Measurements from ENCODE around the gene NAIF1.
"Not testable (repeated sequence)": the region's sequence is repeated elsewhere in the genome, so short reads cannot be mapped to it uniquely, and the experiment has no call there.

Gene NAIF1

GRCh38 chr9:128057724-128058409 lies 9.3 kb downstream of the NAIF1 start:
- DNase-seq, result no peak

GRCh38 chr9:128056887-128057723 lies 10.0 kb downstream of the NAIF1 start:
- no peak for DNase-seq

DNA sequence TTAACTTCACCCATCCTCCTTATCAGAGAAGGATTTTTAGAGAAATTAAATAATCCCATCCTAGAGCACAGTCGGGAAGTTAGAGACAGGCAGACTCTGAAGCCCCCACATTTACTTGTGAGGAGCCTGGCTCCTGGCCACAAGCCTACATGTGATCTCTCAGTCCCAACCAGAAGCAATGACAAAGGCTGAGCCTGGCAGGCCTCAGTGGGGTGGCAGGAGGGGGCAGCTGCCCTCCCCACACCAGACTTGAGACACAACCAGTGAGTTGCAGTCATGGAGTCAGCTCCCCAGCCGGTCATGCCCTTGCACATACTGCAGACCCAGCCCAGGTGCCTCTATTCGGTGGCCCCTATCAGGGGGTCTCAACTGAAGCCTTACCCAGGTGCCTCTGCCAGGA lies 11.0 kb downstream of the NAIF1 start:
- DNase-seq, result no peak

GRCh38 chr9:128055344-128056040 lies 11.6 kb downstream of the NAIF1 start:
- no peak for DNase-seq

DNA sequence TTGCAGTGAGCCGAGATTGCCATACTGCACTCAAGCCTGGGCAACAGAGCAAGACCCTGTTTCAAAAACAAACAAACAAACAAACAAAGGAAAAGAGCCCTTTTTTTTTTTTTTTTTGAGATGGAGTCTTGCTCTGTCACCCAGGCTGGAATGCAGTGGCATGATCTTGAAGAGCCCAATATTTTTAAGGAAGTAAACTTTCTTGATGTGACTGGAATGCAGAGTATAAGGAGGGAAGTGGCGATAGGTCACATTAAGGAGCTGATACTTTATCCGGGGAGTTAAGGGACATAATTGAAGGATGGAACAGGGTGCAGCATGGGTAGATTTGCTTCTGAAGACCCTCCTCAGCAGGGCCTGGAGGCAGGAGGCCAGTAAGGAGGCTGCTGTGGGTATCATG lies 13.0 kb downstream of the NAIF1 start:
- no peak for DNase-seq

GRCh38 chr9:128053560-128053959 lies 13.6 kb downstream of the NAIF1 start:
- DNase-seq, result no peak

- DNase-seq, result no peak
Observed at GRCh38 chr9:128051932-128052709, 15.0 kb downstream of the NAIF1 start.

DNA sequence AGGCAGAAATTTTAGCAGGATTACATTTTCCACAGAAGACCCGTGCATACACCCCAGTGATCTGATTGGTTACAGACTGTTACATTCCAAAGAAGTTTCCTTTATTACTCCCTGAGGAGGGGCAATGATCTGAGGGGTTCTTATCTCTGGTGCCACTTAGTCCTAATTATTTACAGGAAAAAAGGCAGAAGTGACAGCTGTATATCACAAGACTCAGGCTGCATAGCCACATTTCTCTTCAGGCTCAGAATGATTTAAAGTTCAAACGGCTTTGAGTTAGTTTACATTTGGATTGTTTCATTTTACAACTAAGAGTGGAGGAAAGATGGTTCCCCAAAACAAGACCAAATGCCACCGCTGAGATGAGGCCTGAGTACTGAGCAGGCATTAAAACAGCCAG lies 17.3 kb downstream of the NAIF1 start:
- no peak for DNase-seq

GRCh38 chr9:128048663-128049062 lies 18.5 kb downstream of the NAIF1 start:
- no peak for DNase-seq

- DNase-seq, result no peak
Observed at GRCh38 chr9:128047231-128047630, 19.9 kb downstream of the NAIF1 start.

DNA sequence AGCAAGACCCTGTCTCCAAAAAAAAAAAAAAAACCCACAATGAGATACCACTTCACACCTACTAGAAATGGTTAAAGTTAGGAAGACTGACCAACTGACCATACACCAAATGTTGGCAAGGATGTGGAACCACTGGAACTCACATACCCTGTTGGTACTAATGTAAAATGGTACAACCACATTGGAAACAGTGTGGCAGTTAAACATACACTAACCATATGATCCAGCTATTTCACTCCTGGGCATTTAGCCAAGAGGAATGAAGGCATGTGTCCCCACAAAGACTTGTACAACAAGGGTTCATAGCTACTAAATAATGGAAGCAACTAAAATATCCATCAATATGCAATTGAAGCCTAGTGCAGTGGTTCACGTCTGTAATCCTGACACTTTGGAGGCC lies 21.3 kb downstream of the NAIF1 start:
- DNase-seq, result no peak

DNA sequence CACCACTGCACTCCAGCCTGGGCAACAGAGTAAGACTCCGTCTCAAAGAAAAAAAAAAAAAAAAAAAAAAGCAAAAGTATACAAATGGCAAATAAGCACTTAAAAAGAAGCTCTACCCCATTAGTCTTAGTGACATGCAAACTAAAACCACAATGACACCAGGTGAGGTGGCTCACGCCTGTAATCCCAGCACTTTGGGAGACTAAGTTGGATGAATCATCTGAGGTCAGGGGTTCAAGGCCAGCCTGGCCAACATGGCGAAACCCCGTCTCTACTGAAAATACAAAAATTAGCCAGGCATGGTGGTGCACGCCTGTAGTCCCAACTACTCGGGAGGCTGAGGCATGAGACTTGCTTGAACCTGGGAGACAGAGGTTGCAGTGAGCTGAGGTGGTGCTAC lies 21.7 kb downstream of the NAIF1 start:
- DNase-seq, result not testable (repeated sequence)

DNA sequence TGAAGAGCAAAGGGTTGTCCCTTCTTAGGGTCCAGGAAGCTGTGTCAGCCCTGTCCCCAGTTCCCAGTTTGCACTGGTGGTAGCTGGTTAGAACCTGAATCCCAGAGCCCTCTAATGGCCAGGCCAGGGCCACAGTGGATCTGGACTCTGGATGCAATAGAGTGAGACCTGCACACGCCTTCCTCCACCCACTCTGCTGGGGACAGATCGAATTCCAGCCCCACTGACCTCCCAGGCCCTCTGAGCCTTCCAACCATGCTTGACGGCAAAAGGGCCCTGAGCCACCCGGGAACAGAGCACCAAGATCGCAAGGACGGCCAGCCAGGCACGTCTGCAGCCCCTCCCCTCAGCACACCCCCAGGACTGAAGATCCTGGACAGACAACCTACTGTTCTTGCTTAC lies 23.7 kb downstream of the NAIF1 start:
- no peak for DNase-seq

- DNase-seq, result no peak
Observed at GRCh38 chr9:128042043-128042442, 25.1 kb downstream of the NAIF1 start.

- DNase-seq, result not testable (repeated sequence)
Observed at GRCh38 chr9:128040783-128041182, 26.3 kb downstream of the NAIF1 start.

- not testable (repeated sequence) for DNase-seq
Observed at GRCh38 chr9:128036522-128036921, 30.6 kb downstream of the NAIF1 start.

GRCh38 chr9:128034821-128035652 lies 32.1 kb downstream of the NAIF1 start:
- DNase-seq, result peak; percentile 52

DNA sequence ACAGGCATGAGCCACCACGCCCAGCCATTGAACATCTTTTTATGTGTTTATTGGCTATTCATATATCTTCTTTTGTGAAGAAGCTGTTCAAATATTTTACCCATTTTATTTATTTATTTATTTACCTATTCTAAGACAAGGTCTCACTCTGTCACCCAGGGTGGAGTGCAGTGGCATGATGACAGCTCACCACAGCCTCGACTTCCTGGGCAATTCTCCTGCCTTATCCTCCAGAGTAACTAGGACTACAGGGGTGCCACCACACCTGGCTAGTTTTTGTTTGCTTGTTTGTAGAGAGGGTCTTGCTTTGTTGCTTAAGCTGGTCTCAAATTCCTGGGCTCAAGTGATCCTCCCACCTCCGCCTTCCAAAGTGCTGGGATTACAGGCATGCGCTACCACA lies 33.5 kb downstream of the NAIF1 start:
- DNase-seq, result no peak

- DNase-seq, result no peak
Observed at GRCh38 chr9:128027705-128028104, 39.4 kb downstream of the NAIF1 start.

GRCh38 chr9:128026773-128027541 lies 40.2 kb downstream of the NAIF1 start:
- no peak for DNase-seq

DNA sequence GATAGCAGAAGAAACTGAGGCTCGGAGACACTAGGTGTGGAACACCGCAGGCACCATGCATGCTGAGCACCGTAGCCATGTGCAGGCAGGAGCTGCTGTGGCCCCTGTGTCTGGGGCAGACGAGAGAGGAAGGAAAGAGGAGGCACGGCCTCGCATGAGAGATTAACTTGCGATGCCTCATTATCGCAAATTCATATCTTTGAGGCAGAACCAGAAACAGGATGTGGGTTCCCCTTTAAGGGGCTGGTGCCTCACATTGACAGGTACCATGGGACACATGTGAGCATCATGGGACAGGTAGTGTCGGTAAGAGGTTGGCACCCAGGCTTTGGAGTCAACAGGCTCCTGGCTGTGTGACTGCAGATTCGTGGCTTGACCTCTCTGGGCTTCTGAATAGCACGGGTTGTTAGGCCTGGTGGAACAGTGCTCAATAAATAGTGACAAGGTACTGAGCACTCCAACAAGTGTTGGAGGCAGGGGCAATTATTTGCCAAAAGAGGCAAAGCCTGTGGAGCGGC lies 40.8 kb downstream of the NAIF1 start:
- no peak for DNase-seq
